GM23338 (cell line): ENCODE measurements around the gene RCOR1. TPM values are rescaled to one million over a fixed set of nuclear protein-coding genes. Genes with fewer than 3 reads are reported as not detected.

Experiments used
- ATAC-seq: fragments of 200-7000 bp; cut with Tn5 transposase; 3 replicates; pipeline ENCODE4 v1.9.1; 2020
- DNase-seq: peaks from one replicate; pipeline ENCODE4 v3.0.0-alpha.2; 2015; ENCODE audit warnings: low spot score
- H2AFZ ChIP-seq: fragments of 200-600 bp; sonication (generic); 2 replicates; pipeline ENCODE4 v1.8.0; 2016; ENCODE audit warnings: antibody characterized with exemption, mild to moderate bottlenecking, moderate library complexity
- H3F3A ChIP-seq: fragments of 200-600 bp; sonication (generic); replicated peaks from 2 replicates; pipeline ENCODE4 v1.8.0; 2017; ENCODE audit warnings: antibody characterized with exemption, mixed run types, low read depth
- H3K27ac ChIP-seq: fragments of 200-600 bp; sonication (generic); 2 replicates; pipeline ENCODE4 v1.6.1; 2016; ENCODE audit warnings: low read depth
- H3K27me3 ChIP-seq: fragments of 200-600 bp; sonication (generic); 2 replicates; pipeline ENCODE4 v1.8.0; 2016; ENCODE audit warnings: mild to moderate bottlenecking, mixed run types, moderate library complexity; ENCODE audit not compliant: insufficient read depth
- H3K36me3 ChIP-seq: fragments of 200-600 bp; sonication (generic); 2 replicates; pipeline ENCODE4 v1.8.0; 2016; ENCODE audit warnings: mild to moderate bottlenecking; ENCODE audit not compliant: insufficient read depth
- H3K4me1 ChIP-seq: fragments of 200-600 bp; sonication (generic); 2 replicates; pipeline ENCODE4 v1.8.0; 2016; ENCODE audit warnings: mild to moderate bottlenecking, moderate library complexity; ENCODE audit not compliant: insufficient read depth
- H3K4me2 ChIP-seq: fragments of 200-600 bp; sonication (generic); 2 replicates; pipeline ENCODE4 v1.7.1; 2017; ENCODE audit warnings: mixed run types
- H3K4me3 ChIP-seq: fragments of 200-600 bp; sonication (generic); 2 replicates; pipeline ENCODE4 v1.6.1; 2016; ENCODE audit warnings: mixed run types
- H3K79me2 ChIP-seq: fragments of 200-600 bp; sonication (generic); replicated peaks from 2 replicates; pipeline ENCODE4 v1.8.0; 2017; ENCODE audit warnings: mild to moderate bottlenecking; ENCODE audit not compliant: insufficient read depth
- H3K9me2 ChIP-seq: fragments of 200-600 bp; sonication (generic); 2 replicates; pipeline ENCODE4 v1.8.0; 2017; ENCODE audit not compliant: insufficient read depth
- H4K20me1 ChIP-seq: fragments of 200-600 bp; sonication (generic); replicated peaks from 2 replicates; pipeline ENCODE4 v1.8.0; 2017; ENCODE audit warnings: mild to moderate bottlenecking; ENCODE audit not compliant: insufficient read depth
- H3K27ac Mint-ChIP-seq: 2 replicates; pipeline ENCODE4 v1.8.0; 2020; ENCODE audit warnings: inconsistent platforms, mild to moderate bottlenecking, moderate library complexity, mixed read lengths
- H3K27me3 Mint-ChIP-seq: 3 replicates; pipeline ENCODE4 v1.8.0; 2022; ENCODE audit warnings: low read depth, mild to moderate bottlenecking, moderate library complexity, mixed read lengths, inconsistent platforms; ENCODE audit not compliant: insufficient read depth, poor library complexity
- H3K36me3 Mint-ChIP-seq: 3 replicates; pipeline ENCODE4 v1.8.0; 2021; ENCODE audit warnings: low read depth, mild to moderate bottlenecking, inconsistent platforms, moderate library complexity, mixed read lengths
- H3K4me1 Mint-ChIP-seq: 3 replicates; pipeline ENCODE4 v1.8.0; 2020; ENCODE audit warnings: mild to moderate bottlenecking, inconsistent platforms, mixed read lengths
- H3K4me3 Mint-ChIP-seq: 3 replicates; pipeline ENCODE4 v1.8.0; 2021; ENCODE audit warnings: moderate library complexity, mild to moderate bottlenecking, inconsistent platforms, mixed read lengths
- H3K9me3 Mint-ChIP-seq: 3 replicates; pipeline ENCODE4 v1.8.0; 2020; ENCODE audit warnings: moderate library complexity, mild to moderate bottlenecking, inconsistent platforms, mixed read lengths
- CREB1 ChIP-seq: fragments of 250-450 bp; sonication (Bioruptor Pico); IDR thresholded peaks from 2 replicates; pipeline ENCODE4 v1.5.0; 2020; ENCODE audit warnings: low read depth, mild to moderate bottlenecking, moderate library complexity
- EZH2 ChIP-seq: fragments of 200-600 bp; sonication (generic); IDR thresholded peaks from one replicate; pipeline ENCODE4 v1.8.0; 2017; ENCODE audit warnings: antibody characterized with exemption, mild to moderate bottlenecking, low read depth; ENCODE audit not compliant: unreplicated experiment
- EZH2phosphoT487 ChIP-seq: fragments of 200-600 bp; sonication (generic); IDR thresholded peaks from one replicate; pipeline ENCODE4 v1.8.1; 2018; ENCODE audit warnings: antibody characterized with exemption; ENCODE audit not compliant: unreplicated experiment
- JUNB ChIP-seq: IDR thresholded peaks from one replicate; pipeline ENCODE4 v1.6.1; 2016; ENCODE audit warnings: antibody characterized with exemption; ENCODE audit not compliant: unreplicated experiment
- NANOG ChIP-seq: IDR thresholded peaks from 2 replicates; pipeline ENCODE4 v1.6.1; 2016; ENCODE audit warnings: antibody characterized with exemption, borderline replicate concordance
- POLR2AphosphoS5 ChIP-seq: IDR thresholded peaks from 2 replicates; pipeline ENCODE4 v1.6.1; 2016; ENCODE audit warnings: antibody characterized with exemption, low read depth
- STAT1 ChIP-seq: IDR thresholded peaks from one replicate; pipeline ENCODE4 v1.6.1; 2016; ENCODE audit warnings: antibody characterized with exemption; ENCODE audit not compliant: unreplicated experiment
- ZNF114 ChIP-seq: fragments of 250-450 bp; sonication (Bioruptor Pico); IDR thresholded peaks from 2 replicates; pipeline ENCODE4 v1.5.0; 2020; ENCODE audit warnings: mild to moderate bottlenecking, moderate library complexity
- ZNF331 ChIP-seq: fragments of 250-450 bp; sonication (Bioruptor Pico); IDR thresholded peaks from 2 replicates; pipeline ENCODE4 v1.5.0; 2020; ENCODE audit warnings: low read depth, mild to moderate bottlenecking, moderate library complexity
- polyA plus RNA-seq: library from polyadenylated mRNA; unstranded; fragments of >200 nt; fragmentation: Nextera tagmentation; extraction: Ambion mirVana; gene quantifications from 2 replicates; pipeline ENCODE4 v1.2.1, GENCODE V29; 2016
- total RNA-seq: library from RNA; depleted of rRNA; stranded (reverse); fragments of >200 nt; shearing (Covaris generic); gene quantifications from 2 replicates; pipeline ENCODE4 v1.2.3, GENCODE V29; 2014
- TF ChIP-seq, protein P1 (sequence below), 2 experiments: fragments of 200-600 bp in 1 of 2; sonication (generic) in 1 of 2; conservative IDR thresholded peaks; 2 replicates each; pipeline versions ENCODE4 v1.5.1 to v1.6.1; 2016 to 2017; ENCODE audit warnings: antibody characterized with exemption in 2 of 2, low read depth in 2 of 2, mild to moderate bottlenecking in 2 of 2, moderate library complexity in 1 of 2
- TF ChIP-seq, protein P2 (sequence below): IDR thresholded peaks from one replicate; pipeline ENCODE4 v1.6.1; 2018; ENCODE audit warnings: antibody characterized with exemption; ENCODE audit not compliant: unreplicated experiment
- TF ChIP-seq, protein P3 (sequence below): fragments of 250-450 bp; sonication (Bioruptor Pico); IDR thresholded peaks from 2 replicates; pipeline ENCODE4 v1.5.0; 2020; ENCODE audit warnings: mild to moderate bottlenecking, moderate library complexity
- TF ChIP-seq, protein P4 (sequence below): IDR thresholded peaks from 2 replicates; pipeline ENCODE4 v1.6.1; 2016; ENCODE audit warnings: antibody characterized with exemption

RCOR1 gene
- total and polyA plus RNA-seq, 2 experiments from 2014 or later = 7.6 to 26.1 TPM

DNA sequence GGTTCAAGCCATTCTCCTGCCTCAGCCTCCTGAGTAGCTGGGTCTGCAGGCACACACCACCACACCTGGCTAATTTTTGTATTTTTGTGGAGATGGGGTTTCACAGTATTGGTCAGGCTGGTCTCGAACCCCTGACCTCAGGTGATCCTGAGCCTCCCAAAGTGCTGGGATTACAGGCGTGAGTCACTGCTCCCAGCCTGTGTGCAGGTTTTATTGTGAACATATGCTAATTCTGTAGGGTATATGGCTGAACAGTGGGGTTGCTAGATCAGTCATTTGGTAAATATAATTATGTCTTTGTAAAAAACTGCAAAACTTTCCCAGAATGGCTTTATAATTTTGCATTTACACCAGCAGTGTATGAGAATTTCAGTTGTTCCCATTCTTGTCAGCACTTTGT is 85.9 kb downstream of the RCOR1 start:
- H3K4me3 ChIP-seq = no peak overlapping the region
- no peaks in the 10 kb centered on the region for H3K36me3 ChIP-seq
- no peak for ATAC-seq
- peaks cover 10% of the 10 kb centered on the region for H3K27me3 Mint-ChIP-seq
- H4K20me1 ChIP-seq = peaks cover 13% of the 10 kb centered on the region
- H3K9me2 ChIP-seq = no peaks in the 10 kb centered on the region
- no peaks in the 10 kb centered on the region for H3K27me3 ChIP-seq
- no peak overlapping the region for H3K4me2 ChIP-seq
- H3F3A ChIP-seq = no peaks in the 10 kb centered on the region
- TF ChIP-seq EZH2phosphoT487 (no peak), CREB1 (no peak), NANOG (no peak), POLR2AphosphoS5 (no peak), JUNB (no peak), EZH2 (no peak), STAT1 (no peak), ZNF114 (CRISPR knock-in tag) (no peak), ZNF331 (CRISPR knock-in tag) (no peak)
- TF ChIP-seq, protein P1, sequence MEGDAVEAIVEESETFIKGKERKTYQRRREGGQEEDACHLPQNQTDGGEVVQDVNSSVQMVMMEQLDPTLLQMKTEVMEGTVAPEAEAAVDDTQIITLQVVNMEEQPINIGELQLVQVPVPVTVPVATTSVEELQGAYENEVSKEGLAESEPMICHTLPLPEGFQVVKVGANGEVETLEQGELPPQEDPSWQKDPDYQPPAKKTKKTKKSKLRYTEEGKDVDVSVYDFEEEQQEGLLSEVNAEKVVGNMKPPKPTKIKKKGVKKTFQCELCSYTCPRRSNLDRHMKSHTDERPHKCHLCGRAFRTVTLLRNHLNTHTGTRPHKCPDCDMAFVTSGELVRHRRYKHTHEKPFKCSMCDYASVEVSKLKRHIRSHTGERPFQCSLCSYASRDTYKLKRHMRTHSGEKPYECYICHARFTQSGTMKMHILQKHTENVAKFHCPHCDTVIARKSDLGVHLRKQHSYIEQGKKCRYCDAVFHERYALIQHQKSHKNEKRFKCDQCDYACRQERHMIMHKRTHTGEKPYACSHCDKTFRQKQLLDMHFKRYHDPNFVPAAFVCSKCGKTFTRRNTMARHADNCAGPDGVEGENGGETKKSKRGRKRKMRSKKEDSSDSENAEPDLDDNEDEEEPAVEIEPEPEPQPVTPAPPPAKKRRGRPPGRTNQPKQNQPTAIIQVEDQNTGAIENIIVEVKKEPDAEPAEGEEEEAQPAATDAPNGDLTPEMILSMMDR (conservative IDR thresholded peaks at IDR 0.05; ENCODE audit: low read depth in 2 of 2) = no peak
- TF ChIP-seq, protein P2, sequence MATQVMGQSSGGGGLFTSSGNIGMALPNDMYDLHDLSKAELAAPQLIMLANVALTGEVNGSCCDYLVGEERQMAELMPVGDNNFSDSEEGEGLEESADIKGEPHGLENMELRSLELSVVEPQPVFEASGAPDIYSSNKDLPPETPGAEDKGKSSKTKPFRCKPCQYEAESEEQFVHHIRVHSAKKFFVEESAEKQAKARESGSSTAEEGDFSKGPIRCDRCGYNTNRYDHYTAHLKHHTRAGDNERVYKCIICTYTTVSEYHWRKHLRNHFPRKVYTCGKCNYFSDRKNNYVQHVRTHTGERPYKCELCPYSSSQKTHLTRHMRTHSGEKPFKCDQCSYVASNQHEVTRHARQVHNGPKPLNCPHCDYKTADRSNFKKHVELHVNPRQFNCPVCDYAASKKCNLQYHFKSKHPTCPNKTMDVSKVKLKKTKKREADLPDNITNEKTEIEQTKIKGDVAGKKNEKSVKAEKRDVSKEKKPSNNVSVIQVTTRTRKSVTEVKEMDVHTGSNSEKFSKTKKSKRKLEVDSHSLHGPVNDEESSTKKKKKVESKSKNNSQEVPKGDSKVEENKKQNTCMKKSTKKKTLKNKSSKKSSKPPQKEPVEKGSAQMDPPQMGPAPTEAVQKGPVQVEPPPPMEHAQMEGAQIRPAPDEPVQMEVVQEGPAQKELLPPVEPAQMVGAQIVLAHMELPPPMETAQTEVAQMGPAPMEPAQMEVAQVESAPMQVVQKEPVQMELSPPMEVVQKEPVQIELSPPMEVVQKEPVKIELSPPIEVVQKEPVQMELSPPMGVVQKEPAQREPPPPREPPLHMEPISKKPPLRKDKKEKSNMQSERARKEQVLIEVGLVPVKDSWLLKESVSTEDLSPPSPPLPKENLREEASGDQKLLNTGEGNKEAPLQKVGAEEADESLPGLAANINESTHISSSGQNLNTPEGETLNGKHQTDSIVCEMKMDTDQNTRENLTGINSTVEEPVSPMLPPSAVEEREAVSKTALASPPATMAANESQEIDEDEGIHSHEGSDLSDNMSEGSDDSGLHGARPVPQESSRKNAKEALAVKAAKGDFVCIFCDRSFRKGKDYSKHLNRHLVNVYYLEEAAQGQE = no peak
- TF ChIP-seq, protein P3, sequence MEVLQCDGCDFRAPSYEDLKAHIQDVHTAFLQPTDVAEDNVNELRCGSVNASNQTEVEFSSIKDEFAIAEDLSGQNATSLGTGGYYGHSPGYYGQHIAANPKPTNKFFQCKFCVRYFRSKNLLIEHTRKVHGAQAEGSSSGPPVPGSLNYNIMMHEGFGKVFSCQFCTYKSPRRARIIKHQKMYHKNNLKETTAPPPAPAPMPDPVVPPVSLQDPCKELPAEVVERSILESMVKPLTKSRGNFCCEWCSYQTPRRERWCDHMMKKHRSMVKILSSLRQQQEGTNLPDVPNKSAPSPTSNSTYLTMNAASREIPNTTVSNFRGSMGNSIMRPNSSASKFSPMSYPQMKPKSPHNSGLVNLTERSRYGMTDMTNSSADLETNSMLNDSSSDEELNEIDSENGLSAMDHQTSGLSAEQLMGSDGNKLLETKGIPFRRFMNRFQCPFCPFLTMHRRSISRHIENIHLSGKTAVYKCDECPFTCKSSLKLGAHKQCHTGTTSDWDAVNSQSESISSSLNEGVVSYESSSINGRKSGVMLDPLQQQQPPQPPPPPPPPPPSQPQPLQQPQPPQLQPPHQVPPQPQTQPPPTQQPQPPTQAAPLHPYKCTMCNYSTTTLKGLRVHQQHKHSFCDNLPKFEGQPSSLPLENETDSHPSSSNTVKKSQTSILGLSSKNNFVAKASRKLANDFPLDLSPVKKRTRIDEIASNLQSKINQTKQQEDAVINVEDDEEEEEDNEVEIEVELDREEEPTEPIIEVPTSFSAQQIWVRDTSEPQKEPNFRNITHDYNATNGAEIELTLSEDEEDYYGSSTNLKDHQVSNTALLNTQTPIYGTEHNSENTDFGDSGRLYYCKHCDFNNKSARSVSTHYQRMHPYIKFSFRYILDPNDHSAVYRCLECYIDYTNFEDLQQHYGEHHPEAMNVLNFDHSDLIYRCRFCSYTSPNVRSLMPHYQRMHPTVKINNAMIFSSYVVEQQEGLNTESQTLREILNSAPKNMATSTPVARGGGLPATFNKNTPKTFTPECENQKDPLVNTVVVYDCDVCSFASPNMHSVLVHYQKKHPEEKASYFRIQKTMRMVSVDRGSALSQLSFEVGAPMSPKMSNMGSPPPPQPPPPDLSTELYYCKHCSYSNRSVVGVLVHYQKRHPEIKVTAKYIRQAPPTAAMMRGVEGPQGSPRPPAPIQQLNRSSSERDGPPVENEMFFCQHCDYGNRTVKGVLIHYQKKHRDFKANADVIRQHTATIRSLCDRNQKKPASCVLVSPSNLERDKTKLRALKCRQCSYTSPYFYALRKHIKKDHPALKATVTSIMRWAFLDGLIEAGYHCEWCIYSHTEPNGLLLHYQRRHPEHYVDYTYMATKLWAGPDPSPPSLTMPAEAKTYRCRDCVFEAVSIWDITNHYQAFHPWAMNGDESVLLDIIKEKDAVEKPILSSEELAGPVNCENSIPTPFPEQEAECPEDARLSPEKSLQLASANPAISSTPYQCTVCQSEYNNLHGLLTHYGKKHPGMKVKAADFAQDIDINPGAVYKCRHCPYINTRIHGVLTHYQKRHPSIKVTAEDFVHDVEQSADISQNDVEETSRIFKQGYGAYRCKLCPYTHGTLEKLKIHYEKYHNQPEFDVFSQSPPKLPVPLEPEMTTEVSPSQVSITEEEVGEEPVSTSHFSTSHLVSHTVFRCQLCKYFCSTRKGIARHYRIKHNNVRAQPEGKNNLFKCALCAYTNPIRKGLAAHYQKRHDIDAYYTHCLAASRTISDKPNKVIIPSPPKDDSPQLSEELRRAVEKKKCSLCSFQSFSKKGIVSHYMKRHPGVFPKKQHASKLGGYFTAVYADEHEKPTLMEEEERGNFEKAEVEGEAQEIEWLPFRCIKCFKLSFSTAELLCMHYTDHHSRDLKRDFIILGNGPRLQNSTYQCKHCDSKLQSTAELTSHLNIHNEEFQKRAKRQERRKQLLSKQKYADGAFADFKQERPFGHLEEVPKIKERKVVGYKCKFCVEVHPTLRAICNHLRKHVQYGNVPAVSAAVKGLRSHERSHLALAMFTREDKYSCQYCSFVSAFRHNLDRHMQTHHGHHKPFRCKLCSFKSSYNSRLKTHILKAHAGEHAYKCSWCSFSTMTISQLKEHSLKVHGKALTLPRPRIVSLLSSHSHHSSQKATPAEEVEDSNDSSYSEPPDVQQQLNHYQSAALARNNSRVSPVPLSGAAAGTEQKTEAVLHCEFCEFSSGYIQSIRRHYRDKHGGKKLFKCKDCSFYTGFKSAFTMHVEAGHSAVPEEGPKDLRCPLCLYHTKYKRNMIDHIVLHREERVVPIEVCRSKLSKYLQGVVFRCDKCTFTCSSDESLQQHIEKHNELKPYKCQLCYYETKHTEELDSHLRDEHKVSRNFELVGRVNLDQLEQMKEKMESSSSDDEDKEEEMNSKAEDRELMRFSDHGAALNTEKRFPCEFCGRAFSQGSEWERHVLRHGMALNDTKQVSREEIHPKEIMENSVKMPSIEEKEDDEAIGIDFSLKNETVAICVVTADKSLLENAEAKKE (CRISPR knock-in tag) = no peak
- TF ChIP-seq, protein P4, sequence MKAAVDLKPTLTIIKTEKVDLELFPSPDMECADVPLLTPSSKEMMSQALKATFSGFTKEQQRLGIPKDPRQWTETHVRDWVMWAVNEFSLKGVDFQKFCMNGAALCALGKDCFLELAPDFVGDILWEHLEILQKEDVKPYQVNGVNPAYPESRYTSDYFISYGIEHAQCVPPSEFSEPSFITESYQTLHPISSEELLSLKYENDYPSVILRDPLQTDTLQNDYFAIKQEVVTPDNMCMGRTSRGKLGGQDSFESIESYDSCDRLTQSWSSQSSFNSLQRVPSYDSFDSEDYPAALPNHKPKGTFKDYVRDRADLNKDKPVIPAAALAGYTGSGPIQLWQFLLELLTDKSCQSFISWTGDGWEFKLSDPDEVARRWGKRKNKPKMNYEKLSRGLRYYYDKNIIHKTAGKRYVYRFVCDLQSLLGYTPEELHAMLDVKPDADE = no peak
- no peak for DNase-seq
- H3K4me3 Mint-ChIP-seq = no peak overlapping the region
- H3K27ac Mint-ChIP-seq = no peak overlapping the region
- peaks cover 21% of the 10 kb centered on the region for H3K4me1 Mint-ChIP-seq
- no peak overlapping the region for H3K27ac ChIP-seq
- H3K9me3 Mint-ChIP-seq = peaks cover 24% of the 10 kb centered on the region
- no peak overlapping the region for H2AFZ ChIP-seq
- H3K79me2 ChIP-seq = peaks cover 63% of the 10 kb centered on the region
- peaks cover 18% of the 10 kb centered on the region; the same call in 1 of the 2 replicates for H3K4me1 ChIP-seq
- peaks cover 38% of the 10 kb centered on the region for H3K36me3 Mint-ChIP-seq
